Measurements from ENCODE around the gene METTL3. TPM values are rescaled to one million over a fixed set of nuclear protein-coding genes. Genes with fewer than 3 reads are reported as not detected.

METTL3 gene
- total RNA-seq, 1 experiment from 2014 or later = 57.2 TPM

- DNase-seq (ENCODE audit: low read depth) = peak; percentile 19
- in situ Hi-C loops (cut with HindIII; ENCODE audit: low pct_unique_long_range_greater_than_20kb, low sequenced_read_pairs) = no loop called here
These were observed 12.3 kb downstream of the METTL3 start for GRCh38 chr14:21498540-21499526.

DNA sequence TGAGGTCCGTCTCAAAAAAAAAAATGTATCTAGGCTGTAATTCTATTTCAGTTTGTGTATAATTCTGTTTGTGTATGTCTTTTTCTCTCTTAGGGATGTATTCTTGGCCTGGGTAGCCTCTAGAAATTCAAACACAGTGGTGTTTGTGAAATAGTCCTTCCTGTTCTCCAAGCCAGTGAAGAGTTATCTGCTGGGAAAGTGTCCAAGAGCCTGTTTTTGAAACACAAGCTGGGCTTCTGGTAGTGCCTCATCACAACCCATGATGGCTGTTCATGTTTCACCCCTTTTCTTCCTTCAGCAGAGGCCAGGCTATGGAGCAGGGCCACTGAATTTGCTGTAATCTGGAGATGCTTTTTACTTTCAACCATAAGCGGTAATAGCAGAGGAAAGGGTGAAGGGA lies 14.7 kb downstream of the METTL3 start:
- in situ Hi-C loops (cut with HindIII; ENCODE audit: low pct_unique_long_range_greater_than_20kb, low sequenced_read_pairs) = no loop called here
- no peak for DNase-seq (ENCODE audit: low read depth)

- in situ Hi-C loops (cut with HindIII; ENCODE audit: low pct_unique_long_range_greater_than_20kb, low sequenced_read_pairs) = no loop called here
- DNase-seq (ENCODE audit: low read depth) = no peak
These were observed 16.0 kb downstream of the METTL3 start for GRCh38 chr14:21494902-21495762.

- DNase-seq (ENCODE audit: low read depth) = no peak
- in situ Hi-C loops (cut with HindIII; ENCODE audit: low pct_unique_long_range_greater_than_20kb, low sequenced_read_pairs) = no loop called here
These were observed 24.5 kb downstream of the METTL3 start for GRCh38 chr14:21486640-21487087.

DNA sequence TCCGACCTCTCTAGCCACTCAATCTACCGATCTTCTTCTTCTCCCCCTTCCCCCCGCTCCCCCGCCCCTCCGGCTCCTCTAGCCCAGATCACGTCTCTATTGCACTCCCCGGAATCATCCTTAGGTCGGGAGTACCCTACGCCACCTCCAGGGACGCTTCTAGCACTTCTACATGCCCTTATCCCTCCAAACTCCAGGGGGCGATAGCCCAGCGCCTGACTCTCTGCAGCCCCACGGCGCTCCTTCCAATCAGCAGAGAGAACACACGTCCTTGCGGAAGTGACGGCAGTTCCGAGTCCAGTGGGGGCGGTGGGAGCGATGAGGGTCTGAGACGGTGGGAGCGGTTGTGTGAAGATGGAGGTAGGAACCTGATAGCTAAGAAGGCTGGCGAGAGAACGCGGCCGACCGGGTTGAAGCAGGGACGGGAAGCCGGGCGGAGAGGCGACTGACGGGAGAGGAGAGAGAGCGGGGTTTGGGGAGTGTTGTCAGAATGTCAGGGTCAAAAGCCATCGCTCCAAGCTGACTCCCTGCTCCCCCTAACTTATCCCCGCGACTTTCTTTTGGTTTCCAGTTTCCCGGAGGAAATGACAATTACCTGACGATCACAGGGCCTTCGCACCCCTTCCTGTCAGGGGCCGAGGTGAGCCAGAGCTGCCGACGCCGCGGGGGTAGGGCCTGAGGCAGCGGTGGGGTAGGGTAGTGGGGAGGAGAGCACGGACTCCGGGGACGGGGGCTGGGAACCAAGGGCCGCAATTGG lies 34.0 kb downstream of the METTL3 start, which contains the start of the genes RAB2B and TOX4:
Gene RAB2B (minus strand): TSS at position 35 of the 757 bp plus-strand sequence. CDS start 87 bp downstream, outside the sequence.
Gene TOX4 (plus strand): TSS at position 271 of the 757 bp plus-strand sequence. CDS start 84 bp downstream, at position 355.
- in situ Hi-C loops (cut with HindIII; ENCODE audit: low pct_unique_long_range_greater_than_20kb, low sequenced_read_pairs) = no loop called here
- DNase-seq (ENCODE audit: low read depth) = peak; percentile 95

DNA sequence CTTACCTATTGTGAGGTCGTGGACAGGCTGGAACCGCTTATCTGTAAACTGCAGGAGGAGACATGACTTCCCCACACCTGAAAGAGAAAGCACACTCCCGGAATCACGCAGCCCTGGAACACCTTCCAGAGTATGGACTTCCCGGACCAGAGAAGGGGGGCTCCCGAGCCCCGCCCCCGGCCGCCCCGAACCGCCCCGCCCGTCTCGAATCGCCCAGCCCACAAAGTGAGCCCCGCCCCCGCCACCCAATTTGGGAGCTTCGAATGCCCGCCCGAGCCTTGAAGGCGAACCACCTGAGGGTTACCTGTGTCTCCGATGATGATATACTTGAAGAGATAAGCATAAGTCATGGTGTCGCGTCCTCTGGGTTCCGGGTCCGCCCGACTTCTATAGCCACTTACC lies 34.6 kb downstream of the METTL3 start:
- in situ Hi-C loops (cut with HindIII; ENCODE audit: low pct_unique_long_range_greater_than_20kb, low sequenced_read_pairs) = no loop called here
- no peak for DNase-seq (ENCODE audit: low read depth)

DNA sequence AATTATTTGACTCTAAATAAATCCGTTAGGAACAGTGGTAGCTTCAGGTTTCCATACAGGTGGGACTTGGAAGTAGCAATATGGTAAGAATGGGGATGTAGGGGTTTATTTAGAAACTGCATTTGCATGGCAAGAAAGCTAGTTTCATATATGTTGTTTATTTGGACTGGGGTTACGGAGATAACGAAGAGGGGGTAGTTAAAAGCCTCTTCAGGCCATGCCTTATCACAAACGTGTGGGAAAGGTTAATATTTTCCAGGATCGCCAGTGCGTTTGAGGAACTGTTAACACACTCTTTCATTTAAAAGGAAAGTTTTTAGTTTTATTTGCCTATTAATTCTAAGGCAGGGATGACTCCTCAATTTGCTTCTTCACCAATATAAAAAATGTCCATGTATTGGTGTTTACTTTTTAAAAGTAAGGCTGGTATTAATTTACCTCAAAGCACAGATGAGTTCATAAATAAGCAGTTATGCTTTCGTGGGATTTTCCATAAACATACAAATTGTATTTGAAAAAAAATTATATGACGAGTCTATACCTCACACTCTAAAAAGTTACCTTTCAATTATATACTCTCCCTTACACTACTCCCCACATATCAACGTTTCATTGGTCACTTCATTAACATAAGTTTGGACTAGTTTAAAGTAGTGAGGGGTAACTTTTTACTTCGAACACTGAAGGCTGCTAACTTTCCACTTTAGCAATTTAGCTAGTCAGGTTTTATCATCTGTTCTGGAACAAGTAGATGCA lies 35.2 kb downstream of the METTL3 start:
- in situ Hi-C loops (cut with HindIII; ENCODE audit: low pct_unique_long_range_greater_than_20kb, low sequenced_read_pairs) = no loop called here
- DNase-seq (ENCODE audit: low read depth) = no peak

DNA sequence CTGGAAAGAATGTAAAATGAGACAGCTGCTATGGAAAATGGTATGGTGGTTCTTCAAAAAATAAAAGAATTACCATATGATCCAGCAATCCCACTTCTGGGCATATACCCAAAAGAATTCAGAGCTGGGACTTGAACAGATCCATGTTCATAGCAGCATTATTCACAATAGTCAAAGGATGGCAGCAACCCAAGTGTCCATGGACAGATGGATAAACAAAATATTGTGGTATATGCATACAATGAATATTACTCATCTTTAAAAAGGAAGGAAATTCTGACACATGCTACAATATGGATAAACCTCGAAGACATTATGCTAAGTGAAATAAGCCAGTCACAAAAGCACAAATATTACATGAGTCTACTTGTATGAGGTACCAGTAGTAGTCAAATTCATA lies 43.5 kb downstream of the METTL3 start:
- in situ Hi-C loops (cut with HindIII; ENCODE audit: low pct_unique_long_range_greater_than_20kb, low sequenced_read_pairs) = no loop called here
- no peak for DNase-seq (ENCODE audit: low read depth)

DNA sequence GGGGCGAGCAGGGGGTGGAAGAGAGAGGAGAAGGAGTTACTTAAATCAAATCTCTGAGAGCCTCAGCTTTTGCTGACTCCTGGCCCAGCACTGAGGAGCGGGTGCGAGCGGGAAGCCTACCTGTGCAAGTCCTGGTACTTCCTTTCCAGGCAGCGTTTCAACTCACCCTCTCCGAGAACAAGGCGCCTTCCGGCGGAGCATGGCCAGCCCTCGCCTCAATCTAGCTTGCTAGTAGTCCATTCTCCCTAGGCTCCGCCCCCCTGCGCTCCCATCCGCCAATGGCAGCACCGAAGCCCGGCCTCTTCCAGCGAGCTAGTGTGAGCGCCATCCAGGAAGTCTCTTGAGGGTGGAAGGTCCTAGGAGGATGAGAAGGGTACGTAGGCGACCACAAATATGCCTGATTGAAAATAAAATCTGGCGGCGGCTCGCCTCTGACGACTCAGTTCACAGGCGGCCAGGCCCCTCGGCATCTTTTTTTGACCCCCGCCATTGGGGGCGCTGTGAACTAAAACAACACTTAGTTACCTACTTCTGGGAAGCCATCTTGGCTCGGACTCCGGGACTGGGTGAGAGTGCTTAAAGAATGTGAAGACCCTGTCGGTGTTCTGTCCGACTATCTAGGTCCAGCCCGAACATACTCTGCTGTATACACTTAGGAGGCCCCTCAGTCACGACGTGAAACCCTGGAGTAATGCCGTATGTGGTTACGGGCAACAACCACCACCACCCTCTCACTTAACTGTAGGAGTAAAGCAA lies 55.0 kb downstream of the METTL3 start, which contains the start of gene CHD8:
Gene CHD8 (minus strand): TSS at position 212 of the 756 bp plus-strand sequence. CDS start 24,480 bp downstream, outside the sequence.
- in situ Hi-C loops (cut with HindIII; ENCODE audit: low pct_unique_long_range_greater_than_20kb, low sequenced_read_pairs) = no loop called here
- peak; percentile 99 for DNase-seq (ENCODE audit: low read depth)

GRCh38 chr14:21455592-21455911 lies 55.6 kb downstream of the METTL3 start:
- DNase-seq (ENCODE audit: low read depth) = no peak
- in situ Hi-C loops (cut with HindIII; ENCODE audit: low pct_unique_long_range_greater_than_20kb, low sequenced_read_pairs) = no loop called here

GRCh38 chr14:21454843-21455544 lies 56.1 kb downstream of the METTL3 start:
- DNase-seq (ENCODE audit: low read depth) = peak; percentile 11

GRCh38 chr14:21449899-21450216 lies 61.3 kb downstream of the METTL3 start:
- in situ Hi-C loops (cut with HindIII; ENCODE audit: low pct_unique_long_range_greater_than_20kb, low sequenced_read_pairs) = no loop called here

More at GRCh38 chr14:21454843-21455544, 56.1 kb downstream of the METTL3 start:
- in situ Hi-C loops (cut with HindIII; ENCODE audit: low pct_unique_long_range_greater_than_20kb, low sequenced_read_pairs) = no loop called here

More at GRCh38 chr14:21449899-21450216, 61.3 kb downstream of the METTL3 start:
- no peak for DNase-seq (ENCODE audit: low read depth)

Other genes with a start within 250 kb of the METTL3 start
- gene HNRNPC, start 241.9 kb downstream of the METTL3 start, total RNA-seq (2014; rRNA removed; shearing (Covaris generic); ENCODE audit: low replicate concordance) = 814 and 828 TPM in 2 replicates
- gene RPGRIP1, start 231.3 kb downstream of the METTL3 start, total RNA-seq (2014; rRNA removed; shearing (Covaris generic); ENCODE audit: low replicate concordance) = not detected in 2 replicates
- 23.1 and 24.8 TPM in 2 replicates for gene SUPT16H, start 127.3 kb downstream of the METTL3 start, total RNA-seq (2014; rRNA removed; shearing (Covaris generic); ENCODE audit: low replicate concordance)
- 21.0 and 21.9 TPM in 2 replicates for gene CHD8, start 55.2 kb downstream of the METTL3 start, total RNA-seq (2014; rRNA removed; shearing (Covaris generic); ENCODE audit: low replicate concordance)
- gene RAB2B, start 34.4 kb downstream of the METTL3 start, total RNA-seq (2014; rRNA removed; shearing (Covaris generic); ENCODE audit: low replicate concordance) = 13.1 and 24.4 TPM in 2 replicates
- 43.9 and 89.9 TPM in 2 replicates for gene TOX4, start 34.1 kb downstream of the METTL3 start, total RNA-seq (2014; rRNA removed; shearing (Covaris generic); ENCODE audit: low replicate concordance)
- gene SALL2, start 15.0 kb upstream of the METTL3 start, total RNA-seq (2014; rRNA removed; shearing (Covaris generic); ENCODE audit: low replicate concordance) = 2.3 and 5.0 TPM in 2 replicates
- gene OR10G3, start 68.7 kb upstream of the METTL3 start, total RNA-seq (2014; rRNA removed; shearing (Covaris generic); ENCODE audit: low replicate concordance) = not detected in 2 replicates
- not detected in 2 replicates for gene OR10G2, start 123.6 kb upstream of the METTL3 start, total RNA-seq (2014; rRNA removed; shearing (Covaris generic); ENCODE audit: low replicate concordance)
- not detected in 2 replicates for gene OR4E2, start 142.5 kb upstream of the METTL3 start, total RNA-seq (2014; rRNA removed; shearing (Covaris generic); ENCODE audit: low replicate concordance)
- gene OR4E1, start 162.5 kb upstream of the METTL3 start, total RNA-seq (2014; rRNA removed; shearing (Covaris generic); ENCODE audit: low replicate concordance) = not detected in 2 replicates